ENCODE results near the gene ALDH4A1. TPM values are rescaled to one million over a fixed set of nuclear protein-coding genes. Genes with fewer than 3 reads are reported as not detected.
"Not testable (repeated sequence)": the region's sequence is repeated elsewhere in the genome, so short reads cannot be mapped to it uniquely, and the experiment has no call there.

ALDH4A1 gene
- total RNA-seq, 1 donor from 2014 or later = 359 TPM

GRCh38 chr1:18880585-18880984 lies 21.8 kb downstream of the ALDH4A1 start:
- ATAC-seq = no peak
- DNase-seq (ENCODE audit: low spot score) = no peak

DNA sequence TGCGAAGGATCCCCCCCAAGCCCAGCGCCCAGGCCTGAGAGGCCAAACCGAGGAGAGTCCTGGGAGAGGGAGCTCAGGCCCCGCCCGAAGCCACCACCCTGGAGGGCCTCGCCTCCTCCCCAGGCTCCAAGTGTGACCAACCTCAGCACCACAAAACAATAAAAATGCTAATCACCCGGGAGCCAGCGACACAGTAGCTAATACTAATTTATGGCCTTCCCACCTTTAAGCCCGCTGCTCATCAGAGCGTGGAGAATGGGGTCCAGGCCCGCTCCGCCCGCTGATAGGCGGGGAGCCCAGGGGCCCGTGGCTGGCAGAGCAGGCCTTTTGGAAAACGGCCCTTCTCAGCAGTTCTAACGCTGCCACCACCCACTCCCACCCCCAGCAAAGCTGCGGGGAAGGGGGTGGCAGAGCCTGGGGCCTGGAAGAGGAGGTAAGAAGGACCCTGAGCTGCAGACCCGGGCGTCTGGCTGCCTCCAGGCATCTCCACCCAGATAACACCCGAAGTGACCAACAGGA lies 22.5 kb downstream of the ALDH4A1 start:
- ATAC-seq (no peak), DNase-seq (ENCODE audit: low spot score) (no peak)

- ATAC-seq = no peak
- DNase-seq (ENCODE audit: low spot score) = no peak
These were observed 23.1 kb downstream of the ALDH4A1 start for GRCh38 chr1:18879215-18879790.

GRCh38 chr1:18878538-18879214 lies 23.7 kb downstream of the ALDH4A1 start:
- no peak for ATAC-seq
- DNase-seq (ENCODE audit: low spot score) = no peak

DNA sequence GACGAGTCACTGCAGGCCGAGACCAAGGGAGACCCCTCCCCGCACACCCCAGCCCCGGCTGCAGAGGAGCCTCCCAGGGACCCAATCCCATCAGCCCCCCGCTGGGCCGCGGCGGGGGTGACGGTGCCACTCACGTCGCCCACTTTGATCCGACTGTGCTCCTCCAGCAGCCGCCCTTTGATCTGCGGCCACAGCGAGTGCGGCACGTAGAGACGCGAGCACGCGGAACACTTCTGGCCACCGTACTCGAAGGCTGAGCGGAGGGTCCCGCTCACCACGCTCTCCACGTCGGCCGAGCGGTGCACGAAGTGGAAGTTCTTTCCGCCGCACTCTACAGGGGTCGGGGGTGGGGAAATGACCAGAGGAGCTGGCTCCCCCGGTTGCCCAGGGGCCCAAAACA lies 25.1 kb downstream of the ALDH4A1 start:
- DNase-seq (ENCODE audit: low spot score) (no peak), ATAC-seq (no peak)

GRCh38 chr1:18876210-18876609 lies 26.1 kb downstream of the ALDH4A1 start:
- no peak for DNase-seq (ENCODE audit: low spot score)
- ATAC-seq = no peak

- ATAC-seq (no peak), DNase-seq (ENCODE audit: low spot score) (no peak)
These were observed 26.6 kb downstream of the ALDH4A1 start for GRCh38 chr1:18875796-18876128.

DNA sequence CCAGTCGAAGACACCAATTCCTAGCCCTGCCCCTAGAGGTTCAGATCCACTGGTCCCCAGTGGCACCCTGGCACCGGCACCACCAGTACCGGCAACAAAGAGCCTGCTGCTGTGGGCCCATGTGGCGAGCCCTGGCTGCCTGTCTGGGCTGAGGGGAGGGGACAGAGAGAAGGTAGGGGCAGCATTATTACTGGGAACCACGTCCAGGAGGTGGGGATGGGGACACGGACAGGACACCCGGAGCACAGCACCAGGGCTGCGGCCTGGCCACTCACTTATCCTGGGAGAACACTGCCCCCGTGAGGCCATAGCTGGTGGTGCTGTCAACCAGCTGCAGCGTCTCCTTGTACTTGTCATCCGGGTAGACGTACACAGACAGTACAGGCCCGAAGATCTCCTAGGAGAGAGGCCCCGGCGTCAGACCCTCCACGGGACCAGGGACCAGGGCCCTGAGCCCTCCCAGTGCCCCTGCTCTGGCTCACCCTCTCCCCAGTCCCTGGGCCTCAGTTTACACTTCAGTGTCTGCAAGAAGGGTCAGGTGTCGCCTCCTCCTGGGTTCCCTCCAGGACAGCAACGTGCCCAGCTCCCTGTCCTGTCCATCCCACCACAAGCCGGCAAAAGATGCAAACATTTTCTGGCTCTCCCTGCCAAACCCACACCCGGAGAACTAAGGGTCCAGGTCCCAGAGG lies 27.1 kb downstream of the ALDH4A1 start:
- DNase-seq (ENCODE audit: low spot score) (peak; percentile 76), ATAC-seq (peak; percentile 75)

DNA sequence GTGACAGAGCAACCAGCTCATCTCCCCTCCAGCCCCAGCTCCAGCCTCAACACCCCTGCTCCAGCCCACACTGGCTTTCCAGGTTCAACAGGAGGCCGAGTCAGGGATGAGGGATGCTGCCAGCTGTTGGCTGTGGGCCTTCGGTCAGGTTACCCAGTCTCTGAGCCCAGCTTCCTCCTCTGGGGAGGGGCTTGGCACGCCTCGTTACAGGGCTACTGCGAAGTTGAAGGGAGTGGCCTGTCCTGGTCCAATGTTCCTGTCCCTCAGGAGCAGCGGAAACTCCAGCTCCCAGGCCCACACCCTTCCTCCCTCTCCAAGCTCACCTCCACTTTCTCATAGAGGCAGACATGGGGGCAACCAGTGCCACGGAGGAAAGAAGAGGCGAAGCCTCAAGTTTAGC lies 27.8 kb downstream of the ALDH4A1 start:
- DNase-seq (ENCODE audit: low spot score) (peak; percentile 84), ATAC-seq (peak; percentile 77)

GRCh38 chr1:18874036-18874435 lies 28.3 kb downstream of the ALDH4A1 start:
- no peak for DNase-seq (ENCODE audit: low spot score)
- ATAC-seq = no peak

DNA sequence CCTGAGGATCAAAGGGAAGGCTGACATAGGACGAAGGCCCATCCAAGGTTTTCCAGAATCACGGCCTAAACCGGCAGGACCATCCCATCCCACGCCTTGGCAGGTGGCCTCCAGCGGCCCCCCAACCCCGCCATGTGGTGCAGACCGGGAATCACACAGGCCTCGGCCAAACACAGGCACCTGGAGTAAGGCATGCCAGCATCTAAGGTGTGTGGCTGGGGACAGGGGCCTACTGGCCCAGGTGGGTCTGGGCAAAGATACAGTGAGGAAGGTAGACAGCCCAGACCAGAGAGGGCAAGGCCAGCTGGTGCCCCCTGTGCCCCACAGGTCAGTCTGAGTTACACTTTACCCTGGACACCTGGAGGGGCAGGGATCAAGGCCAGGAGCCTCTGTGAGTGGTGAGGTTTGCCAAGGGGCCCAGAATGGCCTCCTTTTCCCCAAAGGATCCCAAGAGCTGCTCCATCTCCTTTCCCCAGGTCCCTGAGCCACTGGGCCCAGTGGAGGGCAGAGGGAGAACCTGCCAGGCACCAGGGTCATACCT lies 30.2 kb downstream of the ALDH4A1 start:
- ATAC-seq (no peak), DNase-seq (ENCODE audit: low spot score) (no peak)

DNA sequence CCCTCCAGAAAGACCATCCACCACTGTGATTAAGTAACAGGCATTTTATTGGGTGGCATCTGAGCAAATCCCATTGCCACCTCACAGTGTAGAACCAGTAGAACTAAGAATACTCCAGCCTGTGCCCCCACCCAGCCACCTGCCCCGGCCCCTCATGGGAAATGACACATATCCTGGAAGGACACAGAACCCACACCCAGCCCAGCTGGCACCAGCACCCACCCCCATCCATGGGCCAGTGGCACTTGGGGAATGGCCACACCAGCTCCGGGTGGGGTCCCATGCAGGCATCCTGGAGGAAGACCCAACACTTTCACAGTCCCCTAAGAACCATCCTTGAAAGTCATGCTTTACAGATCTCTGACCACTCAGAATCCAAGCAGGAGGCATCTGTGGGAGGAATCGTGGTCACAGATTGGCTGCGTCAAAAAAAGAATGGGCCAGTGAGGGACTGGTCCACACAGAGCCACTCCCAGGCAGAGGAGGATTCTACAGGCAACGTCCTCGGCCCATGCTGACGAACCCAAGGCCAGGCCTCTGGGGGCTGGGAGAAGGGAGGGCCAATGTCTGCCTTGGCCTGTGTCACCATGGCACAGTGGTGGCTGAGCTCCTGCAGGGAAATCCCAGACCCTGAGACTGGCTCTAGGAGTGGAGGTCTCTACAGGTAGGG lies 30.8 kb downstream of the ALDH4A1 start:
- DNase-seq (ENCODE audit: low spot score) (no peak), ATAC-seq (no peak)

GRCh38 chr1:18870957-18871356 lies 31.4 kb downstream of the ALDH4A1 start:
- no peak for ATAC-seq
- no peak for DNase-seq (ENCODE audit: low spot score)

DNA sequence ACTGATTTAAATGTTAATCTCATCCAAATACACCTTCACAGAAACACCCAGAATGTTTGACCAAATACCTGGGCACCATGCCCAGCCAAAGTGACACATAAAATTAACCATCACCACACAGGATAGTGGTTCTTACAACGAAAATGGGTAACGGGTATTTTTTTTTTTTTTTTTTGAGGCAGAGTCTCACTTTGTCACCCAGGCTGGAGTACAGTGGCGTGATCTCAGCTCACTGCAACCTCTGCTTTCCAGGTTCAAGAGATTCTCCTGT lies 31.8 kb downstream of the ALDH4A1 start:
- ATAC-seq = peak; percentile 4
- DNase-seq (ENCODE audit: low spot score) = not testable (repeated sequence)

DNA sequence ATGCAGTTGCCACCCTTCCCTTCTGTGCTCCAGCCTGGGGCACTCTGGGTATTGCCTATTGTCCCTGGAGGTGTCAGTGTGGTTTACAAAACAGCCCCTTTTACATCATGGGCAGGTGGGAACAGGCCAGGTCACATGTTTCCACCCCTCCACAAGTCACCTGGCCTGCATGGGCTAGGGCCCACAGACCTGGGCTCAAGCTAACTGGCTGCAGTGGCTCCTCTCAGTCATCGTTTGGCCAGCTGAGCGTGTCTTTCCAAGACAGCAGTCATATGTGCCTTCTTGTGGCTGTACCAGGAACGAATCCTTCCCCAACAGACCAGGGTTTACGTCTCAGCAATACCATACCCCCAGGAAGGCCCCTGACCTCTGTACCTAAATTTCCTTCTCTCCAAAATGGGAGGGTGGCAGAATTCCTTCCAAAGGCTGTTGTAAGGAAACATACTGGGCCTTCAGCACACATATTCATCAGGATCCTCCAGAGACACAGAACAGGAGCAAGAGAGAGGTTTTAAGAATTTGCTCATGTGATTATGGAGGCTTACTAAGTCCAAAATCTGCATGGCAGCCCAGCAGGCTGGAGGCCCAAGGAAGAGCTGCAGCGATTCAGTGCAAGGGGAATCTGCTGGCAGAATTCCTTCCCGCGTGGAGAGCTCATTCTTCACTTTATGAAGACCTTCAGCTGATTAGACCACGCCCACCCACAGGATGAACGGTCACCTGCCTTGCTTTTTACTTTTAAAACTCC lies 32.3 kb downstream of the ALDH4A1 start:
- no peak for DNase-seq (ENCODE audit: low spot score)
- ATAC-seq = no peak

DNA sequence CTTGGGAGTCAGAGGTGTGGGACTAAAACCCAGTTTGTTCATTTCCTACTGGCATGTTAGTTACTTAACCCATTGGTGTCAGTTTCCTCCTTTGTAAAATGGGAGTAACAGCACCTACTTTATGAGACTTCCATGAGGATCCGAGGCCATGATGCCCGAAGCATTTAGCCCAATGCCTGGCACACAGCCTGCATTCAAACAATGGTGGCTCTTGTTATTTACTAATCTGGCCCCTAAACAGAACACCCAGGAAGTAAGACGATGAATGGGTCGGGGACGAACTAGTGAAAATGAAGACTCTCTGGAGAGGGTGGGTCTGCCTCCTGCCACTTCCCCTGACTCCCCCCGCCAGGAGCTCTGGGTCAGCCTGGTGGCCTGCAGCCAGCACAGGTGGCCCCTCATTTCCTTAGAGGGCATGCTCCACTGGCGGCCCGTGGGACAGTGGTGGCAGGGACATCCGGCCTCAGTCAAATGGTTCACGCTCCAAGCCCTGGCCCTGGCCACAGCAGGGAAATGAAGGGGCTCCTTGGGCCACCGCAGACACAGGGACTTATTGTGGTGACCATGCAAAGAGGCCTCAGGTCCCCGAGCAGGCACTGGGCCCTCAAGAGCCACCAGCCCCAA lies 33.4 kb downstream of the ALDH4A1 start:
- no peak for DNase-seq (ENCODE audit: low spot score)

GRCh38 chr1:18868354-18868753 lies 34.0 kb downstream of the ALDH4A1 start:
- no peak for DNase-seq (ENCODE audit: low spot score)
- ATAC-seq = no peak

More for the DNA sequence above, 33.4 kb downstream of the ALDH4A1 start:
- no peak for ATAC-seq

DNA sequence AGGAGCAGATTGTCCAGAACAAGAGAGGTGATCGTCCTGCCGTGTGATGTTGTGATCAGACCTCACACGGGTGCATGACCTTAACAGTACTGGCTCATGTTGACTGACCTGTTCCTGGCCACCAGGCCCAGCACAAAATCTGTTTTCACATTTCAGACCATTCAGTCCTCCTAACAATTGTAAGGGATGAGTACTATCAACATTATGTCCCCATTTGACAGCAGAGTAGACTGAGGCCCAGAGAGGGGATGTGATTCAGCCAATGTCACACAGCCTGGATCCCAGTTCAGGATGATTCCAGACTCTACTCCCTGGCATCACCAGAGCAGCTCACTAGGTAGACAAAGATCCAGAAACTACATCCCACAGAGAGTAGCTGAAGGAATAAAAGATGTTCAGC lies 35.5 kb downstream of the ALDH4A1 start:
- ATAC-seq (no peak), DNase-seq (ENCODE audit: low spot score) (no peak)

- ATAC-seq (no peak), DNase-seq (ENCODE audit: low spot score) (no peak)
These were observed 36.0 kb downstream of the ALDH4A1 start for GRCh38 chr1:18866314-18866713.

DNA sequence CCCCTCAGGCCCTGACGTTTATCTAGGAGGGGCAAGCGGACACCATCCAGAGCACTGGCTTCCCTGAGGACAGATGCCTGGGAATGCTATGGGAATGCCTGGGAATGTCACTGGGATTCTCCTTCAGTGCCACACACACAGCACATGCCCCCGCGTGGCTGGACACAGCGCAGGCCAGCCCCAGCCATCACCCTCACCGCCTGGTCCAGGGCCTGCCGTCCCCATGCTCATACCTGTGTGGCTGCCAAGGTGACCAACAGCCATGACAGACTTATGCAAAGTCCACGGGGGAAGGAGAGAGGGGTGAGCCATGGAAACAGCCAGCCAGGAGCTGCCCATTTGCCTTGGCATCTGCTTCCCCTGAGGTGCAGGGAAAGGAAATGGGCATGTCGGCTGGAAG lies 37.2 kb downstream of the ALDH4A1 start:
- ATAC-seq (no peak), DNase-seq (ENCODE audit: low spot score) (no peak)

All from left lobe of liver (tissue), 2 donors.